Uterus (tissue), 2 donors: Measurements from ENCODE around the gene C19orf25.

Source experiments
- CTCF ChIP-seq, 4 experiments: fragments of 200-600 bp in 2 of 4; fragments of 450-650 bp in 2 of 4; sonication (generic) in 2 of 4; IDR thresholded peaks; one replicate each; pipeline ENCODE4 v1.5.1; 2016 to 2019; ENCODE audit warnings: antibody characterized with exemption in 4 of 4, mild to moderate bottlenecking in 2 of 4, moderate library complexity in 1 of 4
- POLR2A ChIP-seq, 2 donors: fragments of 450-650 bp; IDR thresholded peaks; one replicate each; pipeline ENCODE4 v1.6.1; 2016; ENCODE audit warnings: antibody characterized with exemption in 2 of 2, mild to moderate bottlenecking in 1 of 2, moderate library complexity in 1 of 2

DNA sequence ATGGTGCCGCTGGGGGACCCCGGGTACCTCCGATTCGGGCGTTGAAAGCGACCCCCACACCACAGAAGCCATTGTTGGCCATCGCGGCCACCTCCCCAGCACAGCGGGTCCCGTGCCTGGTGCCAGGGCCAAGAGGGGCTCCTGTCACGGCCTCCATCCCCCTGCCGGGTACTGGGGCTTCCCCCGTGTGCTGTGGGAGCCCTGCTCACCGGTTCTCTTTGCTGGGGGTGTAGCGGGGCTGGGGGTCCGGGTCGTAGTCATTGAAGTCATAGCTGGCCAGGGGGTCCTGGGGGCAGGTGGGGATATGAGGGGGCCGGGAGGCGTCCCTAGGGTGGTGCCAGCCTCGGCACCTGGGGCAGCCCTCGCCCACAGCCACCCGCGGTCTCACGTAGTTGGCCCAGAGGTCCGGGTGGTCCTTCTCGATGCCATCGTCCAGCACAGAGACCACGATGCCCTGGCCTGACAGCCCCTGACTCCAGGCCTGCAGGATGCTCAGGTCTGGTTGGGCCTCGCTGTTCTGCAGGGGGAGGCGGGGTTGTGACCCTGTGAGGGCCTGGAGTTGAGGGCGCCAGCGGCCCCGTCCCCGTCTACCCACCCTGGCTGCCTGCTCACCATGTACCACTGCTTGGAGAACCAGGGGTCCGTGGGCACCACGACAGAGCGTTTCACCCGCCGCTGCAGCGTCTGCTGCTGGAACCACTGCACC lies 8.7 kb upstream of the C19orf25 start:
- TF ChIP-seq POLR2A (IDR thresholded peaks at IDR 0.05) (no peak), CTCF (IDR thresholded peaks at IDR 0.05) (no peak)
